GM19193 (cell line): ENCODE measurements around the gene SFSWAP.

ENCODE experiments used
- POLR2A ChIP-seq: IDR thresholded peaks from 4 replicates; pipeline ENCODE4 v1.6.1; 2011; ENCODE audit not compliant: insufficient read depth, insufficient read length; ENCODE audit errors: extremely low read depth

Gene SFSWAP

DNA sequence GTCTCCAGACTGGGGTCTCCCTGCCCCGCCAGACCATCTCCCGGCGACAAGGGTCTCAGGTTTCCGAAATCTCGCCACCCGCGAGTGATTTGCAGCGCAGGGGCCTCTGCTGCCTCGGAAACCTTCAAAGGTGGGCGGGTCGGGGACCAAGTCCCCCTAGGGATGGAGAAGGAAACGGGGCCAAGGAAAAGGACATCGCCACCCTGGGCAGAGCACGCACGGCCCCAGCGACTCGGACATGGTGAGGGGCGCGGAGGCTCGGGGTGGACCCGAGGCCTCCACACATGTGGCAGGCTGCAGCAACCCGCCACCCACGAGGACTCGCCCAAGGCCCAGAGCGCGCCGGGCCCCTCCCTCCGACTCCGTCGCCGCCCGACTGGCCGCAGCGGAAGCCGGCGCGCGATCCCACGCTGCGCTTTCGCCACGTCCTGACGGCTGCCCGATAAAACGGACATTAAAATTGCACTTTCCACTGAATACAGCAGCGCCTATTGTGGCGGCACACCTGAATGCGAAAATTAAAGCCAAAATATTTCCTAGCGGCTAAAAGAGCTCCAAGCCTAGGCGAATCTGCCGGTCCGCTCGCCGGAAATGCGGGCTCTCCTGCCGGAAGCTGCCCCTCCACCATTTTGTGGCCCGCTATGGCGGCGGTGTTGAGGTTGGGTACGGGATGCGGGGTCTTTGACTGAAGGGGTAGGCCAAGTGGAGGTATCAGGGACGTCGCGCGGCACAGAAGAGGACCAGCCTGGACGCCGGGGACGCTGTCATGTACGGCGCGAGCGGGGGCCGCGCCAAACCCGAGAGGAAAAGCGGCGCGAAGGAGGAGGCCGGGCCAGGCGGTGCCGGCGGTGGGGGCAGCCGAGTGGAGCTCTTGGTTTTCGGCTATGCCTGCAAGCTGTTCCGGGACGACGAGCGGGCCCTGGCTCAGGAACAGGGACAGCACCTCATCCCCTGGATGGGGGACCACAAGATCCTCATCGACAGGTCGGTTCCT, at the start of gene SFSWAP:
Gene SFSWAP, plus strand, starts transcription at position 627 of the 994 bp plus-strand sequence. Its CDS starts 140 bp downstream, at position 767.
- TF ChIP-seq POLR2A, result peak; percentile 87

DNA sequence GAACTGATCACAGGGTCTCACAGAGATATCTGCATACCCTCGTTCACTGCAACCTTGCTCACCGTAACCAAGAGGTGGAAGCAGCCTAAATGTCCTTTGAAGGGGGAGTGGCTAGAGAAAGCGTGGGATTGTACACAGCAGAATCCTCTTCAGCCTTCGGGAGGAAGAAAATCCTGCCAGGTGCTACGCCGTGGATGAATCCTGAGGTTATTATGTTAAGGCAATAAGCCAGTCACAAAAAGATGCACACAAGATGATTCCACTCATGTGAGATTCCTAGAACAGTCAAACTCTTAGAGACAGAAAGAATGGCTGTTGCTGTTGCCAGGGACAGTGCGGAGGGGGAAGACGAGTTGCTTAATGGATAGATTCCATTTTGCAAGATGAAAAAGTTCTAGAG, 39.6 kb upstream of the SFSWAP start:
- TF ChIP-seq POLR2A, result no peak

DNA sequence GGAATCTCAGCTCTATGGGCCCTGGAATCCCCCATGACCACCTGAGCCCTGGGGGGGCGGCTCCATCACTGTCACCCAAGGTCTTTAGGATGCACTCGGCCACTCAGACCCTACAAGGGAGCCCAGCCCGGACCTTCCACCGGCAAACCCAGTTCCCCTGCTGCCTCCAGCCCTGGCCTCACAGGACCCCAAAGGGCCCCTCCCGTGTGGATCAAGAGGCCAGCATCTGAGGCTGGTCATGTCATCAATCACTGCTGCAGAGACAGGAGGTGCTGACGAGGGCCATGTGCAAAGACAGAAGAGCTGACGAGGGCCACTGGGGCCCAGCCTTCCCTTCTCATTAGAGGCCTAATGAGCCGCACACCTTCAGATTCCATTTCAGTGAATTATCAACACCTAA, 39.0 kb upstream of the SFSWAP start:
- TF ChIP-seq POLR2A, result no peak

DNA sequence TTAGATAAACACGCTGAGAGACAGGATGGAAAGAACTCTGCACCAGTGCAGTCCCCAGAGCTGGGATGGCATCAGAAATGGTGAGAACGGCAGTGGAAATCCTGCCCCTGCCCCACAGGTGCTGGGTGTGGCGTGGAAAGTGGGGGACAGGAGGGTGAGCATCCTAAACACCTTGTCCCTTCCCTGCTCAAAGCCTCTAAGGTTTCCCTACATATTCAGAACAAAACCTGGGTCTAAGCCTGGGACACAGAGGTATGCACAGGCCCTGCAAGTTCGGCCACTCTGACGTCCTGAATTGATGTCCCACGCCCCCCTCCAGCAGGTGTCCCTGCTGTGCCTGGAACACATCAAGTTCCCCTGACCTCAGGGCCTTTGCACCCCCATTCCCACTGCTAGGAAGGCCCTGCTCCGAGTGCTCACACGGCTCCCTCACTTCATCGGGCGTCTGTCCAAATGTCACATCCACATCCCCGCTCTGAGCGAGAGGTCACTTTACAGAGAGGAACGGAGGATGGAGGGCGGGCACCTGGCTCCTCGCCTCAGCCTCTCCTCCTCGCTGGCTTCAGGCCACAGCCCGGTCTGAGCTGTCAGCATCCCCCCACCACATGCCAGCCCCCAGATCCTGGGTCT, 38.5 kb upstream of the SFSWAP start:
- no peak for TF ChIP-seq POLR2A

DNA sequence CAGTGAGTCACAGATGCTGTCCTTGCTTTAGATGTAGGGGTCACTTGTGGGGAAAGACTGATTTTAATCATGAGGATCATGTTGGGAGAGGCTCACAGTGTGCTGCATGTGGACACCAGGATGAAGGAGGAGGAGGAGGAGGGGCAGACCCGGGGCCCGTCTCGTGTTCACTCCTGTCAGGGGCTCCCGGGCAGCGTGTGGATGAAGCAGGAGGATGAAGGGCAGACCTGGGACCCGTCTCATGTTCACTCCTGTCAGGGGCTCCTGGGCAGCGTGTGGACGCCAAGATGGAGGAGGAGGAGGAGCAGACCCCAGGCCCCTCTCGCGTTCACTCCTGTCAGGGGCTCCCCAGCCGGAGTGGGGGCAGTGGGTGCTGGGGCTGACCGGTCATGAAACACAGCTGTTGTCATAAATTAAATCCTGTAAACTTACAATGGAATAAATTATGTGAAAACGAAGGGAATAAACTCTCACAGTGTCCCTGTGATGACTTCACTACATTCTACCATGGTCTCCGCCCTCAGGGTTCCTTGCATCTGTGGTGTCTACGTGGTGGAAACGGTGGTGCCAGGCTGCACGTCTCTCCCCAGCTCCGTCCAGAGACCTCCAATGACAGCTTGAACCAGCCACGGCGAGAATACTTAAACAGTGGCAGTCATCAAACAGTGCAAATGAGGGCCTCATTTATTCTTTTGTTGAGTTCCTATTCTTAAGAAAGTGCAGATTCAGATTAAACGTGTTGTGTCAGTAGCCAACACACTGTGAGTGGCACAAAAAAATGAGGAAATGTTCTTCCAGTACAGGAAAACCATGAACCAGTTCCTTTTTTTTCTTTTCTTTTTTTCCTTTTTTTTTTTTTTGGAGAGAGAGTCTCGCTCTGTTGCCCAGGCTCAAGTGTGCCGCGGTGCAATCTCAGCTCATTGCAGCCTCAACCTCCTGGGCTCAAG, 37.7 kb upstream of the SFSWAP start:
- TF ChIP-seq POLR2A, result no peak

DNA sequence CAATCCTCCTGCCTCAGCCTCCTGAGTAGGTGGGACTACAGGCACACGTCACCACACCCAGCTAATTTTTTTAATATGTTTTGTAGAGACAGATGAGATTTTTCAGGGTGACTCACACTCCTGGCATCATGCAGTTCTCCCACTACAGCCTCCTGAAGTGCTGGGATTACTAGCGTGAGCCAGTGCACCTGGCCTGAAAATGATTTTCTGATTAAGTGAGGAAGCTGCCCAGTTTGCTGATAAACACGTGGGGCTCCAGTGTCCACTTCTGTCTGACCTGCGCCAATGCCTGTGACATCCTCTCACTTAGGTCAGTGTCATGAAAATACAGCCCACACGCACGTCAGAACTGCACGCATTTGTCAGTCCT, 37.0 kb upstream of the SFSWAP start:
- no peak for TF ChIP-seq POLR2A

DNA sequence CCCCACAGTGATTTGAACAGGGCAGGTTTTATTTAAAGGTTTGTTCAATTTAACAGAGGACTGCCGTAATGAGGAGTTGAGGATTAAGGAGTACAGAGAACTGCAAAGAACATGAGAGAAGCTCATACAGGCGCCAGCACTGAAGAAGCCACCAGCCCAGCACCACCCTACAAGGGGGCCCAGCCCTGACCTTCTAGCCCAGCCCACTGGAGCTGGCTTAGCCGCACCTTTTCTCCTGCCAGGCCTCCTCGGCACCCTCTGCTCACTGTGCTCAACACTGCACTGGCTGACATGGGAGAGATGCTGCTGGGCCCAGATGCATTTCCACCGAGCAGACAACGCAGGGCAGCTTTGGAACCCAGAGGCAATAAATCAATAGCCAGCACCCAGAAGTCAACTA, 36.5 kb upstream of the SFSWAP start:
- TF ChIP-seq POLR2A, result no peak

DNA sequence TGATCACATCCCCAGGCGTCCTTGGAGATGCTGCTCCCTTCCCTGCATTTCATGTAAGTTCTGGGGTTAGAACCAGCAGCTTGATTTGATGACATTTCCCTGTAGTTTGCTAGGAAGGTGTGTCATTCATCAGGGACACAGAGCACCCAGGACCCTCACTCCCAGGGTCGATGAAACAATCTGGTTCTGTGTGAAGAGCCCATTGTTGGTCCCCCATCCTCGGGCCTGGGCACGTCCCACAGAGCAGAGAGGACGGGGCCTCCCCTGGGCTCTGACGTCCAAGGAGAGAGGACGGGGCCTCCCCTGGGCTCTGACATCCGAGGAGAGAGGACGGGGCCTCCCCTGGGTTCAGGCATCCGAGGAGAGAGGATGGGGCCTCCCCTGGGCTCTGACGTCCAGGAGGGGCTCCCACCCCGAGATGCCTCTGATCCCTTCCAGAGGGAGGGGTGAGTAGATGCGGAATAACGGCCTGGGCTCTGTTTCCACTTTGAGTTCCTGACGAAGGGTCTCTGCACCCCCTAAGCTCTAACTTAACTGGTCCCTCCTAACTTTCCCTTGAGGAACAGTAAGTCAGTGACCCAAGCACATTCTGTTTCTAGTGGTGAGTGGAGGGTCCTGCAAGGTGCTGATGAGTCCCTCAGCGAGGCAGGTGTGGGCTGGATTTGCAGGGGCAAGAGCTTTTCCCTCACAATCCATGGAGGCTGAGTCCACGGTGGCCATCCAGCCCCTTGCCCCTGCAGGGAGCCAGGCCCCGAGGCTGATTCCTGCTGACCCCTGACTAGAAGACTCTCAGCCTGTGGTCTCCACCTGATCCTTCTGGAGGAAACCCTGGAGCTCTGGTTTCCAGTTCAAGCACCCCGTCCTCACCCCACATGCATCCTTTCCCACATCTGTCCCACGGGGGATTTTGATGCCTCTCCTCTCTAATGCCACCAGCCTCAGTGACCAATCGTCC, 35.5 kb upstream of the SFSWAP start:
- TF ChIP-seq POLR2A, result no peak

DNA sequence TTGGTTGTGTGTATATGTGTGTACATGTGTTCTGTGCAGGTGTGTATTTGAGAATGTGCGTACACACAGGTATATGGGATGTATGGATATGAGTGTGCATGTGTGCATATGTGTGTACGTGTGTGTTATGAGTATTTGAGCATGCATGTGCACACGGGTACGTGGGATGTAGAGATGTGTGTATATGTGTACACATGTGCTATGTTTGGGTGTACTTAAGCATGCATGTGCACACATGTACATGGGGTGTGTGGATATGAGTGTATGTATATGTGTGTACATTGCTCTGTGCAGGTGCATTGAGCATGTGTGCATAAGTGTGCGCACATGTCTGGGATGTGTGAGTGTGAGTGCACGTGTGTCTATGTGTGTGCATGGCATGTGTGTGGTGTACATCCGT, 34.3 kb upstream of the SFSWAP start:
- TF ChIP-seq POLR2A, result no peak

DNA sequence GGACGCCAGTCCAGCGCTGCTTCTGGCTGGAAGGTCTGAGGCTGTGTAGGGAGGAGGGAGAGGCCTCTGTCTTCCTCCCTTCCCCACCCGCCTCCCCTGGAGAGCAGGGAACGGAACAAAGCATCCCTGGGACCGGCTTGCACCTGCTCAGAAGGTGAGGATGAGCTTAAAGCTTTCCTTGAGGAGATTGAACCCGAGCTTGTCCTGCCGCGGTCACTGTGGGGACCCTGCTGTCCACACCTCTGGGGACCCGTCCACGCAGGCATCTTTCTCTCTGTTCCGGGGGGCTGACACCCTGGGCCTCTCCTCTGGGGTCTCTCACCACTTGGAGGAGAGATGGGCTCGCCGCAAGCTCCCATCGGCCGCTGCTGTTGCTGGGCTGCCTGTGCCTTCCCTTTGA, 33.2 kb upstream of the SFSWAP start:
- no peak for TF ChIP-seq POLR2A

DNA sequence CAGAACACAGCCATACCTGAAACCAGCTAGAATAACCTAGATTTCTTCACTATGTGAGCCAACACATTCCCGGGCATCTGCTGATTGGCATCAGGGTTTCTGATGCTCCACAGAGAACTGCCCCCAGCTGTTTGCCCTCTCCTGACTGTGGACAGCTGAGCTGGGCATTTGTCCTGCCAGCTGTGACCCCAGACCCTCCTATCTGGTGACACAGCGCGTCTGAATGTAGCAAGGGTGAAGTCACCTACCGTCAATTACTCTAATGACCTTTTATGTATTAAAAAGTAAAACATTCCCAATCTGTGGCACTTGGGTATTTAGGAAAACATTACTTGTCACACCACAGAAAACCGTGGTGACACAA, 29.7 kb upstream of the SFSWAP start:
- no peak for TF ChIP-seq POLR2A

DNA sequence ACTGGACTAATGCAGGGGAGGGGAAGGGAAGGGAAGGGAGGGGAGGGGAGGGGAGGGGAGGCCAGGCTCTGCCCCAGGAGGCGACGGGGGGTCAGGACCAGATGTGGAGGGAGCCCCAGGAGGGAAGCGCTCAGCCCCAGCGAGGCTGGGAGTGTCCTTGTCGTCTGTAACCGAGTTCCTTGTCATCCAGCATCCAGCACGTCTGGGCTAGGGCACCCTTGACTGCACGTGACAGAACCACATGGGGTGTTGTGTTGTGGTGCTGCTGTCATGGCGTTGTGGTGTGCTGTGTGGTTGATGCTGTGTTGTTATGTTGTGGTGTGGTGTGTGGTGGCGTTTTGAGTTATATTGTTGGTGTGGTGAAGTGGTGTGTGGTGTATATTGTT, 28.4 kb upstream of the SFSWAP start:
- TF ChIP-seq POLR2A, result no peak

DNA sequence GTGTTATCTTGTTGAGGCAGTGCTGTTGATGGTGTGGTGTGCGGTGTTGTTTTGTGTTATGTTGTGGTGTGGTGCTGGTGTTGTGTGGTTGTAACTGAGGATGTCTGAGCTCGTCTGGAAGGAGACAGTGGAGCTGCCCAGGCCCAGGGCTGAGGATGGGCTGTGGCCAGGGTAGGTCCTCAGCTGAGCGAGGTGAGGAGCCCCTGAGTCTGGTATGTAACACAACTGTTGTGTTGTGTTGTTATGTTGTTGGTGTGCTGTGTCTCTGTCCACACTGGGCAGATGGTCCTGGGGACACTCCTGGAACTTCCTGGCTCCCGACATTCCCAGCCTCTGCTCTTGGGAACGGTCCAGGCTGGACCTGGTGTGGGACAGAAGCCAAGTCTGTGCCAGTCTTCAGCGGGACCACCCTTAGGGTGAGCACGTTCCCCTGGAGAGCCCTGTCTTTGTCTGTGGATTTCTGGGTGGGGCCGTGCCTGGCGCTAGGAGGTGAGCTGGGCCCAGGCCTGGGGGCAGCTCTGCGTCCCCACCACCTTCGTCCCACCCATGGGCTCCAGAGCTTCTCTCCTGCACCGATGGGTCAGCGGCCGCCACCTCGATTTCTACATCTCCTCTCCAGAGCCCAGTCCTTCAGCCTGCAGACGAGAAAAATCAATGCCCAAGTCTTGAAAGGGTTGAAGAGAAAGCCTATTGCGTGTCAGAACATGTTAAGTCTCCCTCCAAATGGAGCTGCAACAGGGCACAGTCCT, 27.4 kb upstream of the SFSWAP start:
- TF ChIP-seq POLR2A, result no peak
